HUDEP-2 (cell line): ENCODE results near the gene EGR1.
"Not testable (repeated sequence)": the region's sequence is repeated elsewhere in the genome, so short reads cannot be mapped to it uniquely, and the experiment has no call there.

Source experiments
- DNase-seq, 76 experiments: peaks; one replicate each; lab custom pipeline; 2025; ENCODE audit not compliant: unreplicated experiment in 76 of 76; lab: John Stamatoyannopoulos, UW

The EGR1 gene

DNA sequence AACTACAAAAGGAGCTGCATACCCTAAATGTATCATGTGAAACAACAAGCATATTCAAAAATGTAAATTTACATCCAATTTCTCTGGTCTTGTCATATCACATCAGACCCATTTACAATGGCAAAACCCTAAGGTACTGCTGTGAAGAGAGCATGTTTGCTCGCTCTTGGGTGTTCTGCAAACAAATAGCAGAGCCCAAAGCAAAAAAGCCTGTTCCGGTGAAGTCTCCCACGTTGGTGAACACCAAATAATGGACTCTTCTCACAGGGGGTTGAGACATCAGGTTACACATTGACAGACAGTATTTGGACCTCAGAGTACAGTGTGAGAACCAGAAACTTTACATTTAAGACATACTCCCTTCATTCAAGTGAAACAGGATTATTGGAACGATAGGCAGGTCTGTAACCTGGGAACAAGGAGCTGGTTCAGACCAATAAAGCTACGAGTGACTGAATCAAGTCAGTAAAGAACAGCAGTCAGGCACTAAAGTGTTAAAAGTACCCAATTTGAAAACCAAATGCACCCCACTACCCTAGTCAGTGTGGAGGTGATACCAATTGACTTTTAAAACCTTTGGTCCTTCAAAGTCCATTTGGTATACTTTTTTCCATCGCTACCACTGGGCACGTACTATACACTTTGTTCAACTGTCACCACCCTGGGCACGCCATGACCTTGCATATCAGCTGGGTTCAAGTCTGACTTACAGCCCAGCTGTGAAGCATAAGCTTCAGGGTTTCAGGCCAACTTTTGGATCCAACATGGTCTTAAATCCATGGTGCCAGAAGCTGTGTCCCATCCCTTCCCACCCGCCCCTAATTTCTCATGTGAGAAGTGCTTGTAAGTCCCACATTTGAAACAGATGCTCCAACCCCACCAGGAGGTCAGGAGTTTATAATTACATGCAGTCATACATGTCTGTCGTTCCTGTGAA, 41.4 kb downstream of the EGR1 start:
- no peak for DNase-seq

DNA sequence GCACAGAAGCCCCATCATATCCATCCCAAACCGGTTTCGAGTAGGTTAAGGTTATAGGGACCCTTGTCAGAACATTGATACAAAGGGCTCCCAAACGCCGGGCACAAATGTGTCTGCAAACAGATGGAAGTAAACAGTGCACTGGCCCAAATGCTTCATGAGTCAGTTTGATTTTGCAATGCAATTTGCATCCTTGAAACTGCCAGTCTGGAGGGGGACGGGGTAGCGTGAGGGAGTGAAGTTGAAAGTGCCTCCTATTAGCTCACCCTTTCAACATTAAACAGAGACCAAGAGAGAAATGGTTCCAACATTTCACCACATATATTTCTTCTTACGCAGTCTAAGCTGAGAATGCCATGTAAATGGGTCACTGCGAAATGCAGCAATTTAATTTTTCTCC, 42.2 kb downstream of the EGR1 start:
- DNase-seq = not testable (repeated sequence)

GRCh38 chr5:138508958-138509357, 43.7 kb downstream of the EGR1 start:
- DNase-seq = no peak

DNA sequence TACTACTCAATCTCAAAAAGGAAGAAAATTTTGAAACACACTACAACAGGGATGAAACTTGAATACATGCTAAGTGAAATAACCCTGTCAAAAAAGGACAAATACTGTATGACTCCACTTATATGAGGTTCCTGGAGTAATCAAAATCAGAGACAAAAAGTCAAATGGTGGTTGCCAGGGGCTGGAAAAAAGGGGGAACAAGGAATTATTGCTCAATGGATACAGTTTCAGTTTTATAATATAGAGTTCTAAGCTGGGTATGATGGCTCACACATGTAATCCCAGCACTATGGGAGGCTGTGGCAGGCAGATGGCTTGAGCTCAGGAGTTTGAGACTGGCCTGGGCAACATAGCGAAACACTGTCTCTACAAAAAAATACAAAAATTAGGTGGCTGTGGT, 48.7 kb downstream of the EGR1 start:
- DNase-seq = no peak

DNA sequence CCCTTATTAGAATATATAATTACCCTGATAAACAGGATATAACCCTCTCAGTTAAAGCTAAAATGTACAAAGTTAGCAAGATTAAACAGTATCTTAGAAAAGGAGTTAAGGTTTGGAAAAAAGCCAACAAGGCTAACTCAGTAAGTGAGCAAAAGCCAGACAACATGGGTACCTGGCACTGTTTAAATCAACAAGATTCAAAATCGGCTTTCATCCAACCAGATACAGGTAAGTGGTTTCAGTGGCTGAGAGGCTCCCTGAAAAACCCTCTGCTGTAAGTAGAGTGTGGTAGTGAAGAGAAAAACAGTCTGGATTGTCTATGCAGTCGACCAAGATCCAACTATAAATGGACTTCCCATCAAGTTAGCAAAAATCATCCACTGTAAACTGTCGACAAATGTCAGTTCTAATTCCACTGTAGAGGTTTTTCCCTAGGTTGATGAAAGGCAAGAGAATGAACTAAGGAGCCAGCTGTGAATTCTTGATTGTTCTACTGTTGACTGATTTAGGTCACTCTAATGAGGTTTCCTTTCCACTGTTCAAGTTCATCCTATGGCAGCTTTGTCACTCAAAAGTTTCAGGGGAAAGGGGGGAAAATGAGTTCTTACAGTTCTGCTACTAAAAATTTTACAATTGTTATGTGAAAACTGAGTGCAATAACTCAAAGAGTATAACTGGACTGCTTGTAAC, 50.4 kb downstream of the EGR1 start:
- no peak for DNase-seq

DNA sequence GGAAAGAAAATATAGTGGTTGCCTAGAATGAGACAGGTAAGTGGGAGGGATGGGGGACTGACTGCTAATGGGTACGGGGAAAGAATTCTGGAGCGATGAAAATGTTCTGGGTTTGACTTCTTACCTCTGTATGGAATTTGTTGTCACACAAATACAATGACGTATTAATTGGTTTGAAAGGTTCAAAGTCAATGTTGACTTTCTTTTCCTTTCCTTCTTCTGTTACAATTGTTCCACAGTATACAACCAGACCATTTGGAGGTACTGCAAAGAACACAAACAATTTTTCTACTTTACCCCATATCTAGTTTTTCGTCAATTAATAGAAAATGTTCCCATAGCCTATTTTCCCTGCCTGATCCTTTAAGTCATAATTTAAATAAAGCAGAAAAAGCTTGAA, 52.2 kb downstream of the EGR1 start:
- DNase-seq = no peak
